Suprapubic skin (tissue), 4 donors: ENCODE data around the gene ICAM4. TPM values are rescaled to one million over a fixed set of nuclear protein-coding genes. Genes with fewer than 3 reads are reported as not detected.
A peak's percentile ranks its signal among the peaks of the same experiment; 100 is the strongest.

Experiments
- DNase-seq, 2 donors: peaks; one replicate each; pipeline ENCODE4 v3.0.0-alpha.2; 2019; ENCODE audit warnings: low spot score in 2 of 2
- H3K27ac ChIP-seq: fragments of 200-600 bp; sonication (generic); one replicate; pipeline ENCODE4 v1.5.1; 2019
- H3K27me3 ChIP-seq: fragments of 200-600 bp; sonication (generic); one replicate; pipeline ENCODE4 v1.5.1; 2019
- H3K36me3 ChIP-seq: fragments of 200-600 bp; sonication (generic); one replicate; pipeline ENCODE4 v1.5.1; 2019
- H3K4me1 ChIP-seq: fragments of 200-600 bp; sonication (generic); one replicate; pipeline ENCODE4 v1.5.1; 2019
- H3K4me3 ChIP-seq: fragments of 200-600 bp; sonication (generic); one replicate; pipeline ENCODE4 v1.5.1; 2019; ENCODE audit warnings: mild to moderate bottlenecking
- H3K9me3 ChIP-seq: fragments of 200-600 bp; sonication (generic); one replicate; pipeline ENCODE4 v1.5.1; 2019
- EP300 ChIP-seq: sonication (generic); formaldehyde crosslinking; IDR thresholded peaks from one replicate; pipeline ENCODE4 v1.6.1; 2017; ENCODE audit warnings: antibody characterized with exemption
- POLR2A ChIP-seq, 2 donors: fragments of 450-650 bp; IDR thresholded peaks; one replicate each; pipeline ENCODE4 v1.6.1; 2017; ENCODE audit warnings: antibody characterized with exemption in 2 of 2, mild to moderate bottlenecking in 2 of 2, moderate library complexity in 2 of 2
- POLR2AphosphoS5 ChIP-seq, 3 donors: sonication (generic); formaldehyde crosslinking; IDR thresholded peaks; one replicate each; pipeline ENCODE4 v1.6.1; 2017; ENCODE audit warnings: antibody characterized with exemption in 3 of 3
- WGBS: methylation state at CpG from one replicate; pipeline ENCODE4 v1.1.5; 2018; 5-methylcytosine and 5-hydroxymethylcytosine counted together
- total RNA-seq, 4 donors: library from RNA; depleted of rRNA; stranded (reverse); fragments of >200 nt; gene quantifications; one replicate each; pipeline ENCODE4 v1.1.0, GENCODE V29; 2016
- TF ChIP-seq, protein P1 (sequence below), 2 donors: fragments of 200-600 bp in 1 of 2; fragments of 450-650 bp in 1 of 2; sonication (generic) in 1 of 2; IDR thresholded peaks; one replicate each; pipeline ENCODE4 v1.5.1; 2016 to 2019; ENCODE audit warnings: antibody characterized with exemption in 2 of 2, mild to moderate bottlenecking in 1 of 2, moderate library complexity in 1 of 2

Gene ICAM4
- total RNA-seq, 4 donors from 2014 or later, result not detected

DNA sequence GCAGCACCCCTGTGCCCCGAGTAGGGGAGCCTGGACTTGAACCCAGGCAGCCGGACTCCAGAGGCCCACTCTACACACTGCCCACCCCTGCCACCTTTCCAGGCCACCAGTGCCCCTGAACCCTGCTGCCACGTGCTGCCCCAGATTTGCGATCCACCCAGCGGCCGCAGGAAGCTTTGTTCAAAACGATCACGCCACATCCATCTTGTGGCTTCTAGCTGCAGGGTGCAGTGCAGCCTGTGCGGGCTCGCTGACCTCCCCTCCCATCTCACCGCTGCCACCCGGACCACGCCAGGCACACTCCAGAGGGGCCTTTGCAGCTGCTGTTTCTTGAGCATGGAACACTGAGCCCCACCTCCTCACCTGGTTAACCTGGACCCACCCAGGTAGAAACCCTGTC, 42.8 kb downstream of the ICAM4 start:
- Histone ChIP-seq H3K36me3 (peaks cover 59% of the 10 kb centered on the region), H3K4me1 (peaks cover 25% of the 10 kb centered on the region), H3K27ac (no peak overlapping the region), H3K4me3 (no peak overlapping the region), H3K27me3 (no peaks in the 10 kb centered on the region), H3K9me3 (no peaks in the 10 kb centered on the region)
- no peak for DNase-seq
- TF ChIP-seq POLR2AphosphoS5 (IDR thresholded peaks at IDR 0.05) (no peak), EP300 (no peak), POLR2A (IDR thresholded peaks at IDR 0.05) (no peak)
- TF ChIP-seq, protein P1, sequence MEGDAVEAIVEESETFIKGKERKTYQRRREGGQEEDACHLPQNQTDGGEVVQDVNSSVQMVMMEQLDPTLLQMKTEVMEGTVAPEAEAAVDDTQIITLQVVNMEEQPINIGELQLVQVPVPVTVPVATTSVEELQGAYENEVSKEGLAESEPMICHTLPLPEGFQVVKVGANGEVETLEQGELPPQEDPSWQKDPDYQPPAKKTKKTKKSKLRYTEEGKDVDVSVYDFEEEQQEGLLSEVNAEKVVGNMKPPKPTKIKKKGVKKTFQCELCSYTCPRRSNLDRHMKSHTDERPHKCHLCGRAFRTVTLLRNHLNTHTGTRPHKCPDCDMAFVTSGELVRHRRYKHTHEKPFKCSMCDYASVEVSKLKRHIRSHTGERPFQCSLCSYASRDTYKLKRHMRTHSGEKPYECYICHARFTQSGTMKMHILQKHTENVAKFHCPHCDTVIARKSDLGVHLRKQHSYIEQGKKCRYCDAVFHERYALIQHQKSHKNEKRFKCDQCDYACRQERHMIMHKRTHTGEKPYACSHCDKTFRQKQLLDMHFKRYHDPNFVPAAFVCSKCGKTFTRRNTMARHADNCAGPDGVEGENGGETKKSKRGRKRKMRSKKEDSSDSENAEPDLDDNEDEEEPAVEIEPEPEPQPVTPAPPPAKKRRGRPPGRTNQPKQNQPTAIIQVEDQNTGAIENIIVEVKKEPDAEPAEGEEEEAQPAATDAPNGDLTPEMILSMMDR (IDR thresholded peaks at IDR 0.05), result no peak
- WGBS, result 95% methylated on average over 13 of the region's 13 CpGs

DNA sequence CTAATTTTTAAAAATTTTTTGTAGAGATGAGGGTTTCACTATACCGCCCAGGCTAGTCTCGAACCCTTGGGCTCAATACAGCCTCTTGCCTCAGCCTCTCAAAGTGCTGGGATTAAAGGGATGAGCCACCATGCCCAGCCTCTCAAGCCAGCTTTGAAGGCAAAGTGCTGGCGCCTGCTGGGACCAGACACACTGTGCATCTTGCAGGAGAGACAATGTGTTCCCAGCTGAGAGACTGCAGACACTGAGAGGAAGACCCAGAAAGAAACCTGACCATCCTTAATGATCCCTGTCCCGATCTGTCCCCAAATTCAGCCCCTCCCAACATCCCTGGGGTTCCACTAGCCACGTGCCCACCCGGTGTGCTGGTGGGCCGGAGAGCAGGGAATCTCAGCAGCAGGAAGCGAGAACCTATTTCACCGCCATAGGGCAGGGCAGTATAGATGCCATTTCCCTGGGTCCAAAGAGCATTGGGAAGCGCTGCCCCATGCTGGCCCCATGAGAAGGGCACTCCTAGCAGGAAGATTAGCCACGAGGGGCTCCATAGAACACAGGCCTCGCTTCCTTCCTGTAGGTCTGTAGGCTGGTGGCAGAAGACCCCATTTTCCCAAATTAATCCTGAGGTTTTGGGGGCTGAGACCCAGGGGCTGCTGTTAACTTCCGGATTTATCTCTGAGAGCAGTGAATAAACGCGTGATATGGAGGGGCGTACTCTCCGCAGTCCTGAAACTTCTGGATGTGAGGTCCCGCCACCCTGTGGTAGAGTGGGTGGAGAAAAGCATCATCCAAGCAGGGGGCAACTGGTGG, 45.6 kb downstream of the ICAM4 start:
- Histone ChIP-seq H3K27me3 (no peaks in the 10 kb centered on the region), H3K9me3 (no peaks in the 10 kb centered on the region), H3K4me3 (peak overlapping the region; percentile 85), H3K36me3 (peaks cover 32% of the 10 kb centered on the region), H3K27ac (no peak overlapping the region), H3K4me1 (peaks cover 31% of the 10 kb centered on the region)
- 36% methylated on average over 18 of the region's 18 CpGs for WGBS
- DNase-seq, result no peak
- TF ChIP-seq POLR2A (IDR thresholded peaks at IDR 0.05), result no peak
- TF ChIP-seq EP300, result no peak
- TF ChIP-seq, protein P1 (IDR thresholded peaks at IDR 0.05), result no peak
- TF ChIP-seq POLR2AphosphoS5 (IDR thresholded peaks at IDR 0.05), result no peak

DNA sequence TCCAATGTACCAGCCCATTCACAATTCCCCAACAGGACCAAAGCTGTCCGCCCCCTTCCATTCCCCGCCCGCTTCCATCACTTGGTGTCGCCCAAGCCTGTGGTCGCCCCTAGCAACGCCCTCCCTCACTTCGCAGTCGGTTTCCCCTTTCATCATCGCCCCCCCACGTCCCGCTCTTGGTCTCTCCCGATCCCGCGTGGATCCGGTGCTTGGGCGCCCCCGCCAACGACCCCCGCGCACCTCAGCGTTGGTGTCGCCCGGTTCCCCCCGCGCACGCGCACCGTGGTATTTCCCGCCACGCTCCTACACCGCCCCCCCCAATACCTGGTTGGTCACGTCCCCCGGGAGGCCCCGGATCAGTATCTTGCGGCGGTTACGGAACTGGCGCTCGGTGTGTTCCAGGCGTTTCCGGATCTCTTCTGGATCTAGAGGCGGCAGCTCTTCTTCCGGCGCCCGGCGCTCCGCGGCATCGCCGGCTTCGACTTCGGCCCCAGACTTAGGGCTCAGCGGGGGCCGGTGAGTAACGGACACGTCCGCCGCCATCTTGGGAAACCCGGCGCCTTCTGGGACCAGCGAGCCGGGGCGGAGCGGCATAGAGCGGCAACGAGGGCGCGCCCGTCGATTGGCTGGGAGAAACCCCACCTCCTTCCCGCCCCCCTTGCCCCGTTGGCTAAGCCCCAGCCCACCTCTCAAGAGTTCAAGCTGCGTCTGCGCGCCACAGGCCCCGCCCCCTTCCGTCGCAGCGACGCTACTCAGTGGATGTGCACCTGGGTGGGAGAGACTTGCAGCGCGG, 46.4 kb downstream of the ICAM4 start, which contains the start of gene RAVER1:
Gene RAVER1 (minus strand): TSS at position 565 of the 793 bp plus-strand sequence. CDS start 22 bp downstream, at position 543.
- peak; percentile 98 to 99 for DNase-seq
- H3K9me3 ChIP-seq, result no peaks in the 10 kb centered on the region
- H3K4me3 ChIP-seq, result peak within 1 kb of the TSS; percentile 85
- no peaks in the 10 kb centered on the region for H3K27me3 ChIP-seq
- WGBS, result 0% methylated on average over 31 of the region's 82 CpGs
- H3K27ac ChIP-seq, result peak within 1 kb of the TSS; percentile 86
- H3K4me1 ChIP-seq, result peaks cover 31% of the 10 kb centered on the region
- TF ChIP-seq EP300 (no peak), POLR2AphosphoS5 (IDR thresholded peaks at IDR 0.05) (peak in 1 of 3 donors; percentile 23), POLR2A (IDR thresholded peaks at IDR 0.05) (peak in 1 of 2 donors; percentile 45)
- TF ChIP-seq, protein P1 (IDR thresholded peaks at IDR 0.05), result no peak
- peaks cover 24% of the 10 kb centered on the region for H3K36me3 ChIP-seq

DNA sequence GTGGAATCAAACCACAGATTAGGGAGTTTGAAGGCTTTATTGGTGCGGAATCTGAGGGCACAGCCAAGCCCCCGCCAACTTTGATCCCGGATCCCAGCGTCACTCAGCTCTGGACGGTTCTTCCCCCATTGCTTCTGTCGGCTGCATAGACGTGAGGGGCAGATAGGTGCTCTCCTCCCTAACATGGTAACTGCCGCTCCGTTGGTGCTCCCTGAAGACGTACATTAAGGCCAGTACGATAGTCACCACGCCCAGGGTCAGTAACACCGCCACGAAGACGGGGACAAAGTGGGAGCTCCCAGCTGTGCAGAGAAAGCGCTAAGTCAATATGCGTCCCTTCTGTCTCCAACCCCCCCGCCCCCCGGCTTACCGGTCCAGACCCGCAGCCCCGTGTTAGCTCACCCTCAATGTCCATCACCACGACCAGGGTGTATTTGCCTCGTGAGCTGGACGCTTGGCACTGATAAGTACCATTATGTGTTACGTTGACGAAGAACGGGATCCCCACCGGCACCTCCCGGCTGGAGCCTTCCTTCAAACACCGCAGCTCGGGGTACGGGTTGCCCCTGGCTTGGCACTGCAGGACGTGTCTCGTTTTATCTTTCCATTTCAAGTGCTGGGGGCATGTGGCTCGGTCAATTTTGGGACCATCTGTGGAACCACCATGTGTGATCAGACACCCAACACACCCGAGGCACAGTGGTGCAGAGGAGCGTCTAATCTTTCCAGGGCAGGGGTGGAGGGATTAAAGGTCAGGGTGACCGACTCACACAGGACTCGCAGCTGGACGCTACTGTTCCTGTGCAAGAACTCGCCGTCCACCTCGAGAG, 47.2 kb downstream of the ICAM4 start:
- no peak for TF ChIP-seq POLR2AphosphoS5 (IDR thresholded peaks at IDR 0.05)
- TF ChIP-seq POLR2A (IDR thresholded peaks at IDR 0.05), result no peak
- no peak for TF ChIP-seq EP300
- TF ChIP-seq, protein P1 (IDR thresholded peaks at IDR 0.05), result no peak
- peaks cover 16% of the 10 kb centered on the region for H3K36me3 ChIP-seq
- no peak for DNase-seq

More for the DNA sequence above, 47.2 kb downstream of the ICAM4 start:
- under 1% methylated on average over 19 of the region's 44 CpGs for WGBS
- H3K9me3 ChIP-seq, result no peaks in the 10 kb centered on the region
- H3K4me1 ChIP-seq, result peaks cover 31% of the 10 kb centered on the region
- peak overlapping the region; percentile 85 for H3K4me3 ChIP-seq
- no peaks in the 10 kb centered on the region for H3K27me3 ChIP-seq
- peak overlapping the region; percentile 86 for H3K27ac ChIP-seq
